ENCODE data around the gene VGLL1.

Gene VGLL1

GRCh38 chrX:136582624-136583023 lies 50.6 kb downstream of the VGLL1 start:
- H3K4me3 ChIP-seq, result no peak overlapping the region
- TF ChIP-seq CTCF (IDR thresholded peaks at IDR 0.05), result no peak
- H3K27ac ChIP-seq, result no peak overlapping the region
- DNase-seq (ENCODE audit: low spot score), result no peak

GRCh38 chrX:136584545-136584944 lies 52.5 kb downstream of the VGLL1 start:
- Histone ChIP-seq H3K4me3 (no peak overlapping the region), H3K27ac (no peak overlapping the region)
- no peak for DNase-seq (ENCODE audit: low spot score)
- no peak for TF ChIP-seq CTCF (IDR thresholded peaks at IDR 0.05)

GRCh38 chrX:136585262-136585661 lies 53.2 kb downstream of the VGLL1 start:
- Histone ChIP-seq H3K27ac (no peak overlapping the region), H3K4me3 (no peak overlapping the region)
- DNase-seq (ENCODE audit: low spot score), result no peak
- TF ChIP-seq CTCF (IDR thresholded peaks at IDR 0.05), result no peak

- Histone ChIP-seq H3K4me3 (no peak overlapping the region), H3K27ac (no peak overlapping the region)
- no peak for DNase-seq (ENCODE audit: low spot score)
- TF ChIP-seq CTCF (IDR thresholded peaks at IDR 0.05), result no peak
Measured at GRCh38 chrX:136585960-136586359, 53.9 kb downstream of the VGLL1 start.

- no peak for TF ChIP-seq CTCF (IDR thresholded peaks at IDR 0.05)
- DNase-seq (ENCODE audit: low spot score), result no peak
- Histone ChIP-seq H3K27ac (no peak overlapping the region), H3K4me3 (no peak overlapping the region)
Measured at GRCh38 chrX:136586386-136586785, 54.4 kb downstream of the VGLL1 start.

- no peak overlapping the region for H3K27ac ChIP-seq
- no peak for DNase-seq (ENCODE audit: low spot score)
- H3K4me3 ChIP-seq, result no peak overlapping the region
- no peak for TF ChIP-seq CTCF (IDR thresholded peaks at IDR 0.05)
Measured at GRCh38 chrX:136587532-136587931, 55.5 kb downstream of the VGLL1 start.

GRCh38 chrX:136588036-136588435 lies 56.0 kb downstream of the VGLL1 start:
- no peak for TF ChIP-seq CTCF (IDR thresholded peaks at IDR 0.05)
- H3K4me3 ChIP-seq, result no peak overlapping the region
- H3K27ac ChIP-seq, result no peak overlapping the region
- DNase-seq (ENCODE audit: low spot score), result no peak
